Measurements from ENCODE around the gene SH2D7. TPM values are rescaled to one million over a fixed set of nuclear protein-coding genes. Genes with fewer than 3 reads are reported as not detected.
"Not testable (repeated sequence)": the region's sequence is repeated elsewhere in the genome, so short reads cannot be mapped to it uniquely, and the experiment has no call there.

Gene SH2D7
- total RNA-seq, 2 donors from 2014 or later: not detected

DNA sequence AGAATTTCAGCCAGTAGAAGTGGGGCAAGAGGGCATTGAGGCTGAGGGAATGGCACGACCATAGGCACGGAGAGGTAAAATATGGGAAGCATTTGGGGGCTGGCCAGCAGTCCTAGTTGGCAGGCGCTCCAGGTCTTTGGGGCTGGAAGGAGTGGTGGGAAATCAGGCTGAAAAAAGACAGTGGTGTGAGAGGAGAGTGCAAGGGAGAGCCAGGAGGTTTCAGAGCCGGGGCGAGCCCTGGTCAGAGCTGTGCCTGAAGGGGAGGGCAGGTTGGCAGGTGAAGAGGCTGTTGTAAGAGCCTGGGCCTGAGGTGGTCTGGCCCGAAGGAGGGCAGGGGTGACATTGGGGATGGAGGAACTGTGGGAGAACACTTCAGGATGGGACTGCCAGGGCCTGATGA, 55.2 kb downstream of the SH2D7 start:
- no peaks in the 10 kb centered on the region for H3K36me3 ChIP-seq
- ATAC-seq (ENCODE audit: insufficient number of reproducible peaks, low FRiP score, low read depth) (no peak), DNase-seq (ENCODE audit: low spot score) (no peak)
- H3K27me3 ChIP-seq (replicated peaks; ENCODE audit: insufficient read depth): no peaks in the 10 kb centered on the region
- TF ChIP-seq, protein P1, sequence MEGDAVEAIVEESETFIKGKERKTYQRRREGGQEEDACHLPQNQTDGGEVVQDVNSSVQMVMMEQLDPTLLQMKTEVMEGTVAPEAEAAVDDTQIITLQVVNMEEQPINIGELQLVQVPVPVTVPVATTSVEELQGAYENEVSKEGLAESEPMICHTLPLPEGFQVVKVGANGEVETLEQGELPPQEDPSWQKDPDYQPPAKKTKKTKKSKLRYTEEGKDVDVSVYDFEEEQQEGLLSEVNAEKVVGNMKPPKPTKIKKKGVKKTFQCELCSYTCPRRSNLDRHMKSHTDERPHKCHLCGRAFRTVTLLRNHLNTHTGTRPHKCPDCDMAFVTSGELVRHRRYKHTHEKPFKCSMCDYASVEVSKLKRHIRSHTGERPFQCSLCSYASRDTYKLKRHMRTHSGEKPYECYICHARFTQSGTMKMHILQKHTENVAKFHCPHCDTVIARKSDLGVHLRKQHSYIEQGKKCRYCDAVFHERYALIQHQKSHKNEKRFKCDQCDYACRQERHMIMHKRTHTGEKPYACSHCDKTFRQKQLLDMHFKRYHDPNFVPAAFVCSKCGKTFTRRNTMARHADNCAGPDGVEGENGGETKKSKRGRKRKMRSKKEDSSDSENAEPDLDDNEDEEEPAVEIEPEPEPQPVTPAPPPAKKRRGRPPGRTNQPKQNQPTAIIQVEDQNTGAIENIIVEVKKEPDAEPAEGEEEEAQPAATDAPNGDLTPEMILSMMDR (IDR thresholded peaks at IDR 0.05): no peak
- H3K4me3 ChIP-seq: no peak overlapping the region
- peaks cover 6 to 23% of the 10 kb centered on the region in 2 donors for H3K4me1 ChIP-seq (ENCODE audit: control insufficient read depth in 1 of 2, low read depth in 2 of 2)
- no peak overlapping the region for H3K27ac ChIP-seq
- H3K9me3 ChIP-seq: no peaks in the 10 kb centered on the region

GRCh38 chr15:78148392-78149067, 56.2 kb downstream of the SH2D7 start:
- TF ChIP-seq, protein P1 (IDR thresholded peaks at IDR 0.05): no peak
- ATAC-seq (ENCODE audit: insufficient number of reproducible peaks, low FRiP score, low read depth): peak; percentile 29
- peak overlapping the region; percentile 68 to 69 for H3K27ac ChIP-seq

GRCh38 chr15:78149068-78149804, 56.9 kb downstream of the SH2D7 start, which contains the start of gene IDH3A:
IDH3A (plus strand) TSS chr15:78149362; CDS start chr15:78149404, 42 bp downstream.
- Histone ChIP-seq H3K27me3 (replicated peaks; ENCODE audit: insufficient read depth) (no peaks in the 10 kb centered on the region), H3K9me3 (no peaks in the 10 kb centered on the region), H3K4me3 (peak within 1 kb of the TSS; percentile 86), H3K36me3 (no peaks in the 10 kb centered on the region), H3K27ac (peak within 1 kb of the TSS; percentile 68 to 69), H3K4me1 (ENCODE audit: control insufficient read depth in 1 of 2, low read depth in 2 of 2) (peaks cover 6 to 27% of the 10 kb centered on the region in 2 donors)
- ATAC-seq (ENCODE audit: insufficient number of reproducible peaks, low FRiP score, low read depth) (peak; percentile 93), DNase-seq (ENCODE audit: low spot score) (peak; percentile 96)
- TF ChIP-seq, protein P1 (IDR thresholded peaks at IDR 0.05): no peak

More at GRCh38 chr15:78148392-78149067, 56.2 kb downstream of the SH2D7 start:
- no peak for DNase-seq (ENCODE audit: low spot score)
- H3K27me3 ChIP-seq (replicated peaks; ENCODE audit: insufficient read depth): no peaks in the 10 kb centered on the region
- H3K4me3 ChIP-seq: peak overlapping the region; percentile 86
- H3K4me1 ChIP-seq (ENCODE audit: control insufficient read depth in 1 of 2, low read depth in 2 of 2): peaks cover 6 to 25% of the 10 kb centered on the region in 2 donors
- no peaks in the 10 kb centered on the region for H3K36me3 ChIP-seq
- no peaks in the 10 kb centered on the region for H3K9me3 ChIP-seq

DNA sequence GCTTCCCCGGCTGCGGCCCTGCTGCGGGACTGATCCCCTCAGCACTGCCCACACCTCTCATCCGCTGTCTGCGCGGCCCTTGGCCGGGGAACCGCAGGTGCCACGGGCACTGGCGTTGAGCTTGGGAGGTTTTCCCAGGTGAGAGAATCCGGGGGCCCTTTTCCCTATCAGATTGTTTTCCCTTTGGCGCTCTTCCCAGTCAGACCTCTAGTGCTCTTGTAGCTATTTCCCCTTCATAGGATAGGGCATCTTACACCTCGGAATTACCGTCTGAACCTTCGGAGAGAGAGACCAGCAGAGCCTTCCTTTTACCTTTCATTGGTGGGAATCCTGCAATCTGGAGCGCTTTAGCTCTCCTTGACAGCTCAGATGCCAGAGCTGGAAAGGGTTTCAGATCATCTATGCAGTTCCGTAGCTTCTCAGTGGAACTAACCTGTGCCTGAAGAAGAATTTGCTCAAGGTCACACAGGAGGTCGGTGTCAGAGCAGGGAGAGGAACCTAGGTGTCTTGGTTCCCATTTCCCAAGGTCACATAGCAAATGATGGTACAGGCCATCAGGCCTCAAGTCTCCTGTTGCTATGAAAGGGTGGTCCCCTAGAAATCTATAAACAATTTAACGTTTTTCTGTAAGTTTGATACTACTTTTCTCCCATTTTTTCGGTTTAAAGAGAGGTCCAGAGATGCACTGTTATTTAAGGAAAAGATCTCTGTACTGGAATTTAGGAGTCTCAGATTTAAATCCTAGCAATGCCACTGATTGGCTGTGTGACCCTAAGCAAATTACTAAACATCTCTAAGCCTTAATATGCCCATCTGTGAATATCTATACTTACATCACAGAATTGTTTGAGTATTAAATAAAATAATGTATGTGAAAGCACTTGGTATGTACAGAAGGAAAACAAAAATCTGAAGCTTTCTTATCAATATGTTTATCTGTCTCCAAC, 57.7 kb downstream of the SH2D7 start:
- H3K9me3 ChIP-seq: no peaks in the 10 kb centered on the region
- no peak for ATAC-seq (ENCODE audit: insufficient number of reproducible peaks, low FRiP score, low read depth)
- H3K4me1 ChIP-seq (ENCODE audit: control insufficient read depth in 1 of 2, low read depth in 2 of 2): peaks cover 13 to 35% of the 10 kb centered on the region in 2 donors

GRCh38 chr15:78151075-78151474, 58.7 kb downstream of the SH2D7 start:
- not testable (repeated sequence) for DNase-seq (ENCODE audit: low spot score); H3K27ac ChIP-seq; H3K4me3 ChIP-seq; H3K9me3 ChIP-seq; H3K27me3 ChIP-seq (replicated peaks; ENCODE audit: insufficient read depth); ATAC-seq (ENCODE audit: insufficient number of reproducible peaks, low FRiP score, low read depth); H3K36me3 ChIP-seq
- H3K4me1 ChIP-seq (ENCODE audit: control insufficient read depth in 1 of 2, low read depth in 2 of 2): peaks cover 19 to 45% of the 10 kb centered on the region in 2 donors

More for the DNA sequence above, 57.7 kb downstream of the SH2D7 start:
- peak overlapping the region; percentile 86 for H3K4me3 ChIP-seq
- H3K27me3 ChIP-seq (replicated peaks; ENCODE audit: insufficient read depth): no peaks in the 10 kb centered on the region
- no peaks in the 10 kb centered on the region for H3K36me3 ChIP-seq
- TF ChIP-seq, protein P1 (IDR thresholded peaks at IDR 0.05): no peak
- peak overlapping the region; percentile 59 to 66 for H3K27ac ChIP-seq
- no peak for DNase-seq (ENCODE audit: low spot score)

Other genes starting within 250 kb of the SH2D7 start
- 10 to 100 TPM; 54.0 to 58.5 TPM for gene TBC1D2B, start 14.8 kb upstream of the SH2D7 start, total RNA-seq
- 1 to 10 TPM; 1.2 to 7.9 TPM for gene CIB2, start 38.9 kb downstream of the SH2D7 start, total RNA-seq
- 100 to 1,000 TPM in 1 of 2 donors, 10 to 100 TPM in 1; 50.9 to 138 TPM for gene IDH3A, start 56.8 kb downstream of the SH2D7 start, total RNA-seq
- not detected for gene ACSBG1, start 142.0 kb downstream of the SH2D7 start, total RNA-seq
- gene DNAJA4, start 172.0 kb downstream of the SH2D7 start, total RNA-seq: 10 to 100 TPM; 27.2 to 28.9 TPM
- gene SKIC8, start 207.0 kb downstream of the SH2D7 start, total RNA-seq: 10 to 100 TPM; 41.6 to 74.2 TPM
- 1 to 10 TPM in 1 of 2 donors, not detected in 1; 5.1 TPM for gene CRABP1, start 247.8 kb downstream of the SH2D7 start, total RNA-seq

Measured in thoracic aorta (tissue), 2 donors.